Effector memory CD4-positive, alpha-beta T cell (primary cell): ENCODE measurements around the gene IFRD2.
A peak's percentile ranks its signal among the peaks of the same experiment; 100 is the strongest.

Experiments
- DNase-seq, 3 donors: peaks; one replicate each; pipeline ENCODE4 v3.0.0-alpha.2; 2020
- H3K27ac ChIP-seq: 2 replicates; pipeline ENCODE4 v1.7.0; 2013; ENCODE audit warnings: mild to moderate bottlenecking, low read length, moderate library complexity; ENCODE audit not compliant: insufficient read depth, poor library complexity, severe bottlenecking
- H3K27me3 ChIP-seq: replicated peaks from 2 replicates; pipeline ENCODE4 v1.7.0; 2013; ENCODE audit warnings: mild to moderate bottlenecking, low read length; ENCODE audit not compliant: insufficient read depth, control insufficient read depth, poor library complexity, severe bottlenecking
- H3K36me3 ChIP-seq: 2 replicates; pipeline ENCODE4 v1.7.0; 2013; ENCODE audit warnings: mild to moderate bottlenecking, low read length, moderate library complexity; ENCODE audit not compliant: control insufficient read depth, insufficient read depth
- H3K4me1 ChIP-seq: 2 replicates; pipeline ENCODE4 v1.7.0; 2013; ENCODE audit warnings: low read length, mild to moderate bottlenecking; ENCODE audit not compliant: control insufficient read depth, insufficient read depth, poor library complexity, severe bottlenecking
- H3K4me3 ChIP-seq: 2 replicates; pipeline ENCODE4 v1.7.0; 2013; ENCODE audit warnings: low read length, low read depth, mild to moderate bottlenecking; ENCODE audit not compliant: insufficient read depth, poor library complexity, severe bottlenecking
- H3K9me3 ChIP-seq: 2 replicates; pipeline ENCODE4 v1.7.0; 2013; ENCODE audit warnings: mild to moderate bottlenecking, low read length, moderate library complexity; ENCODE audit not compliant: control insufficient read depth

The IFRD2 gene

DNA sequence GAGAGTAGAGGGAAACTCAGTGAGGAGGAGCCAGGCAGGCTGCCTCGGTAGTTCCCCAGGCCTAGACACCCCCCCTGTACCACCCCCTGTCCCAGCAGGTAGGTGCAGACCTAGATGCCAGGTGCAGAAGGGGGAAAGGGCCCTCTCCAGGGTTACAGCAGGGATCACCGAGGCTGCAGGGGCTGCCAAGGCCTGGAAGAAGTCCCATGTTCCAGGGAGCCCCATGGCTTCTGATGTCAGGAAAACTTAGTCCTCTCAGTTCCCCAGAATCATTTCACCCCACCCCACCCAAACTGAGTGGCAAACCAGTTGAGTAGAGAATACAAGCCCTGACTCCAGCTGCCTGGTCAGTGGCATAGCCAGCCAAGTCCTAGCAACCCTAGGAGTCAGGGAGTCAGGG lies 30.7 kb downstream of the IFRD2 start:
- Histone ChIP-seq H3K9me3 (no peaks in the 10 kb centered on the region), H3K4me3 (no peak overlapping the region), H3K4me1 (peaks cover 7% of the 10 kb centered on the region), H3K27me3 (no peaks in the 10 kb centered on the region), H3K27ac (no peak overlapping the region), H3K36me3 (peaks cover 25% of the 10 kb centered on the region)
- no peak for DNase-seq

DNA sequence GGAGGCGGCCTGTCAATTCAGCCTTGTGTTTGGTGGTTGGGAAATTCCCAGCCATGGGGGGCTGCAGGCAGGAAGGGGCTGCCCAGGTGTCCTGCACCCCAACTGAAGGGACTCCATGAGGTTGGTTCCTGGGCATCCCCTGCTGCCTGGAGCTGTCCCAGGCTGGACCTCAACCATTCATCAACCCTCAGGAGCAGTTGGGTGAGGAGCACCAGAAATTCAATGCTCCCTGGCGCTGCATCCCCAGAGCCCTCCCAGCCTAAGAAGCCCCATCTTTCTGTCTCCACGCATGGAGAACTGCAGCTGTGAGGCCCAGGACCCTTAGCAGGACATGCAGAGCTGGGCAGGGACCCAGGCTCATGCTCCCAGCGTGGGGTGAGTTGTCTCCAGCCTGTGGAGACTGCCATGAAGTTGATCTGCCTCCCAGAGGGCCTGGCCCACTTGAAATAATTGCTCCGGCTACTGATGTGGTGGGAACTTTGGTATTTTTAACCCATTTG lies 31.2 kb downstream of the IFRD2 start:
- no peaks in the 10 kb centered on the region for H3K27me3 ChIP-seq
- H3K4me1 ChIP-seq, result peaks cover 7% of the 10 kb centered on the region
- no peak overlapping the region for H3K27ac ChIP-seq
- DNase-seq, result no peak
- H3K36me3 ChIP-seq, result peaks cover 30% of the 10 kb centered on the region
- no peaks in the 10 kb centered on the region for H3K9me3 ChIP-seq
- no peak overlapping the region for H3K4me3 ChIP-seq

GRCh38 chr3:50260027-50260941 lies 31.9 kb downstream of the IFRD2 start:
- peak overlapping the region; percentile 57 for H3K27ac ChIP-seq
- peaks cover 33% of the 10 kb centered on the region for H3K36me3 ChIP-seq
- H3K4me3 ChIP-seq, result peak overlapping the region; percentile 54
- H3K9me3 ChIP-seq, result no peaks in the 10 kb centered on the region
- H3K27me3 ChIP-seq, result no peaks in the 10 kb centered on the region
- peak; percentile 70 to 80 (median 72) for DNase-seq
- H3K4me1 ChIP-seq, result peaks cover 7% of the 10 kb centered on the region

DNA sequence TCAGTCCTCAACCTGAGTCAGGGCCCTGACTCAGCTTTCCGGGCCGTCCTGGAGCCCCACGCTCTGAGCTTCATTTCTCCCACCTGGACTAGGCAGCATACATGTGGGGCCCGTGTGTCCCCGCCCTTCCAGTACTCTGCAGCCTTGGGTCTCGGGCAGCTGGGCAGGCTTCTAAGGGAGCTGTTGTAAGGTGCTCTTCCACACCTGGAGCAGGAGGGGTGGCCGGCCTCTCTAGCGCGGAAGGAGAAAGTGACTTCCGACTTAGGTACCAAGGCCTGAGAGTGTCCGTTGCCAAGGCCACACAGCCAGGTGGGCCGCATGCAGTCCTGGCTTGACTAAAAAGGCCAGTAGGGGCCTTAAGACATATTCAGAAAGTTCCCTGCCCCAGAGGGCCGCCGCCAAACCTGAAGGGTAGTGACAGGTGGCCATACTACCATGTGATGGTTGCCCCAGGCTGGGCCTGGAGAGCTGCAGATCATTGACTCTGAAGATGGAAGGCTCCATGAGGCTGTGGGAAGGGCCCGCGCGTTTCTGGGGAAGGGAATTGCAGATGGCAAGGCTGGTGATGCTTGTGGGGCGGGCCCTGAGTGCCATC lies 32.7 kb downstream of the IFRD2 start:
- H3K4me1 ChIP-seq, result peaks cover 7% of the 10 kb centered on the region
- peaks cover 41% of the 10 kb centered on the region for H3K36me3 ChIP-seq
- H3K4me3 ChIP-seq, result peak overlapping the region; percentile 54
- DNase-seq, result no peak
- no peaks in the 10 kb centered on the region for H3K9me3 ChIP-seq
- no peaks in the 10 kb centered on the region for H3K27me3 ChIP-seq
- peak overlapping the region; percentile 57 for H3K27ac ChIP-seq

GRCh38 chr3:50258979-50259378 lies 33.2 kb downstream of the IFRD2 start:
- no peak for DNase-seq
- no peaks in the 10 kb centered on the region for H3K9me3 ChIP-seq
- no peaks in the 10 kb centered on the region for H3K27me3 ChIP-seq
- H3K4me3 ChIP-seq, result no peak overlapping the region
- H3K4me1 ChIP-seq, result peaks cover 7% of the 10 kb centered on the region
- no peak overlapping the region for H3K27ac ChIP-seq
- H3K36me3 ChIP-seq, result peaks cover 46% of the 10 kb centered on the region

DNA sequence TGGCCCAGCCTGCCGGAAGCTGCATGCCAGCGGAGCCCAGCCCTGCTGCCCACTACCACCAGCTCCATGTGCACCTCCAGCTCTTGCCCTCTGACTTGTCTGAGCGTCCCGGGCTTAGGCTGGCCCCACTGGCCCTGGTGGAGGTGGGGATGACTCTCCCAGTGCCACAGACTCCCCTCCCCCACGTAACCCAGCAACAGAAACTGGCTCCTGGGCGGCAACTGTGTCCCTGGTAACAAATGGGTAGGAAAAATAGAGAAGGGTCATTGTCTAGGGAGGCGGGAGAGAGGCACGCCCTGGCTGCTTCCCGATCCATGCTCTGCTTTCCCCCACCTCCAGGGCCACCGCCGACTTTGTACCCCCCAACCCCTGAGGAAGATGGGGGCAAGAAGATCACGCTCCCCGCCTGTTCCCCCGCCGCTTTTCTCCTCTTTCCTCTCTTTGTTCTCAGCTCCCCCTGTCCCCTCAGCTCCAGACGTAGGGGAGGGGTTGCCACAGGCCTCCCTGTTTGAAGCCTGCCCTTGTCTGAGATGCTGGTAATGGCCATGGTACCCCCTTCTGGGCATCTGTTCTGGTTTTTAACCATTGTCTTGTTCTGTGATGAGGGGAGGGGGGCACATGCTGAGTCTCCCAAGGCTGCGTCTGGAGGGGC lies 34.1 kb downstream of the IFRD2 start:
- H3K4me3 ChIP-seq, result no peak overlapping the region
- H3K9me3 ChIP-seq, result no peaks in the 10 kb centered on the region
- H3K36me3 ChIP-seq, result peaks cover 54% of the 10 kb centered on the region
- peaks cover 7% of the 10 kb centered on the region for H3K4me1 ChIP-seq
- H3K27me3 ChIP-seq, result no peaks in the 10 kb centered on the region
- no peak overlapping the region for H3K27ac ChIP-seq
- DNase-seq, result no peak

DNA sequence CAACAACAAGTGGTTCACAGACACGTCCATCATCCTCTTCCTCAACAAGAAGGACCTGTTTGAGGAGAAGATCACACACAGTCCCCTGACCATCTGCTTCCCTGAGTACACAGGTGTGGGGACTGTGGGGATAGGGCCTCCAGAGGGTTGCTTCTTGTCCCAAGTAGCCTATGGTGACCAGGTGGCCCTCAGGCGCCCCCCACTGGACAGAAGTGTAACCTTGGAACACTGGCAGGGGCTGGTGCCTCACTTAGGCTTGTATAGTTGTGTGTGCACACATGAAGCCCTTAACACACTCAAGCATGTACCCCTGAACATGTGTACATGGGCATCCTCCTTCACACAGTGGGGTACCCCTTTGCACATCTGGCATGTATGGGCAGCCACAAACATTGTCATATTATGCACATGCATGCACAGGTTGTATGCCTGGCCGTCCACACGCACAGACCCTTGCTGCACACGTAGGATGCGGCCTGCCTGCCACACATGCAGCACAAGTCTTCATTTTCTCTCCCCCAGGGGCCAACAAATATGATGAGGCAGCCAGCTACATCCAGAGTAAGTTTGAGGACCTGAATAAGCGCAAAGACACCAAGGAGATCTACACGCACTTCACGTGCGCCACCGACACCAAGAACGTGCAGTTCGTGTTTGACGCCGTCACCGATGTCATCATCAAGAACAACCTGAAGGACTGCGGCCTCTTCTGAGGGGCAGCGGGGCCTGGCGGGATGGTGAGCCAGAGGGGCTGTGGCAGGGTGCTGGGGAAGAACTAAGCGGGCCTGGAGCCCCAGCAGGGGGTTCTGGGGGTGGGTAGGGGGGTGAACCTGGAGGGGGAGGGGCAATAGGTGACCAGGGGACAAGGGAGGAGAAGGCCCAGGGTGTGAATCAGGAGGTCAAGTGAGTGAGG lies 35.0 kb downstream of the IFRD2 start:
- H3K36me3 ChIP-seq, result peaks cover 64% of the 10 kb centered on the region
- no peak overlapping the region for H3K4me3 ChIP-seq

GRCh38 chr3:50255251-50255615 lies 37.0 kb downstream of the IFRD2 start:
- no peak overlapping the region for H3K4me3 ChIP-seq
- peak overlapping the region; percentile 2 for H3K27ac ChIP-seq
- H3K4me1 ChIP-seq, result peaks cover 3% of the 10 kb centered on the region
- peaks cover 77% of the 10 kb centered on the region for H3K36me3 ChIP-seq
- no peaks in the 10 kb centered on the region for H3K9me3 ChIP-seq
- DNase-seq, result no peak
- H3K27me3 ChIP-seq, result no peaks in the 10 kb centered on the region

More for the DNA sequence above, 35.0 kb downstream of the IFRD2 start:
- Histone ChIP-seq H3K4me1 (peaks cover 7% of the 10 kb centered on the region), H3K27me3 (no peaks in the 10 kb centered on the region), H3K27ac (no peak overlapping the region), H3K9me3 (no peaks in the 10 kb centered on the region)
- no peak for DNase-seq

DNA sequence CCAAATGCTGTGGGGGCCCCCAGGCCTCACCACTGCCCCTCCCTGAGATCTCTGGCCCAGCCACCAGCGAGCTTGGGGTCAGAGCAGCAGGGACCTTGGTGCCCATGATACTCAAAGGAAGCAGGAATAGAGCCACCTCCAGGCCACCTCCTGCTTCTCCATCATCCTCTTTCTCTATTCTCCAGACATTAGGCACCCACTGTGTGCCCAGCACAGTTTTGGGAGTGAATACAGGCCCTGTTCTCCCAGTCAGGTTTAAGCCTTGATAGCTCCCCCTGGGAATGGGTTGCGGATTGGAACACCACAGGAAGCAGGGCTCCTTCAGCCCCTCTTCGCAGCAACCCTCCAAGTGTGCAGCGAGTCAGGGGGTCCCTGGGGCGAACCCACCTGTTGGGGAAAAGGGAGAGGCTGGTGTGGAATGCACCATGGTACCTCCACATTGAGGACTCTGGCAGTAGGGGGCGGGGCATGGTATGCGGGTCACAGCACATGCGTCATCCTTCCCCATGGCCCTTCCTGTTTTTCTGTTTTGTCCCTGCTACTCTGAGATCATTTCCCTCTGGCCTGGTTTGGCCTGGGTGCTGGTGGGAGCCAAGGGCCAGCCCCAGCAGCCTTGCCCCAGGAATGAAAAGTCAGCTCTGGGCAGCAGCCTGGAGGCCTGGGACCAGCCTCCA lies 37.5 kb downstream of the IFRD2 start:
- H3K27ac ChIP-seq, result peak overlapping the region; percentile 2
- no peaks in the 10 kb centered on the region for H3K4me1 ChIP-seq
- peaks cover 77% of the 10 kb centered on the region for H3K36me3 ChIP-seq
- no peak for DNase-seq
- no peaks in the 10 kb centered on the region for H3K27me3 ChIP-seq
- H3K4me3 ChIP-seq, result no peak overlapping the region
- H3K9me3 ChIP-seq, result no peaks in the 10 kb centered on the region
